NCI-H1105 (cell line): Measurements from ENCODE around the gene HYAL4.
"Not testable (repeated sequence)": the region's sequence is repeated elsewhere in the genome, so short reads cannot be mapped to it uniquely, and the experiment has no call there.

Experiments
- DNase-seq: peaks from one replicate; lab custom pipeline; 2025; lab: John Stamatoyannopoulos, UW

The HYAL4 gene

GRCh38 chr7:123847868-123848267 is 2.9 kb downstream of the HYAL4 start:
- DNase-seq = no peak

- no peak for DNase-seq
Measured at GRCh38 chr7:123849855-123850254, 4.9 kb downstream of the HYAL4 start.

- DNase-seq = not testable (repeated sequence)
Measured at GRCh38 chr7:123851404-123851803, 6.4 kb downstream of the HYAL4 start.

GRCh38 chr7:123854291-123854690 is 9.3 kb downstream of the HYAL4 start:
- not testable (repeated sequence) for DNase-seq

- DNase-seq = not testable (repeated sequence)
Measured at GRCh38 chr7:123856428-123856827, 11.5 kb downstream of the HYAL4 start.

GRCh38 chr7:123860848-123861247 is 15.9 kb downstream of the HYAL4 start:
- no peak for DNase-seq

- no peak for DNase-seq
Measured at GRCh38 chr7:123862775-123863174, 17.8 kb downstream of the HYAL4 start.

- no peak for DNase-seq
Measured at GRCh38 chr7:123863461-123863860, 18.5 kb downstream of the HYAL4 start.

GRCh38 chr7:123864012-123864411 is 19.0 kb downstream of the HYAL4 start:
- no peak for DNase-seq

- DNase-seq = no peak
Measured at GRCh38 chr7:123864436-123864835, 19.5 kb downstream of the HYAL4 start.

GRCh38 chr7:123864966-123865365 is 20.0 kb downstream of the HYAL4 start:
- no peak for DNase-seq

- DNase-seq = peak; percentile 25
Measured at GRCh38 chr7:123865517-123866117, 20.6 kb downstream of the HYAL4 start.

GRCh38 chr7:123867225-123867624 is 22.3 kb downstream of the HYAL4 start:
- DNase-seq = no peak

GRCh38 chr7:123871998-123872867 is 27.3 kb downstream of the HYAL4 start:
- peak; percentile 42 for DNase-seq

GRCh38 chr7:123872908-123873307 is 27.9 kb downstream of the HYAL4 start:
- DNase-seq = no peak

- DNase-seq = no peak
Measured at GRCh38 chr7:123876557-123877256, 31.7 kb downstream of the HYAL4 start.

- no peak for DNase-seq
Measured at GRCh38 chr7:123879628-123880027, 34.7 kb downstream of the HYAL4 start.

GRCh38 chr7:123881300-123881699 is 36.3 kb downstream of the HYAL4 start:
- no peak for DNase-seq

- no peak for DNase-seq
Measured at GRCh38 chr7:123883154-123883553, 38.2 kb downstream of the HYAL4 start.

- DNase-seq = no peak
Measured at GRCh38 chr7:123888192-123888591, 43.2 kb downstream of the HYAL4 start.

- not testable (repeated sequence) for DNase-seq
Measured at GRCh38 chr7:123894753-123895152, 49.8 kb downstream of the HYAL4 start.

GRCh38 chr7:123901101-123901500 is 56.1 kb downstream of the HYAL4 start:
- no peak for DNase-seq

GRCh38 chr7:123905714-123906113 is 60.7 kb downstream of the HYAL4 start:
- no peak for DNase-seq
